GM21786 (cell line): Measurements from ENCODE around the gene CBX4.

Source experiments
- ATAC-seq: cut with Tn5 transposase; IDR thresholded peaks from one replicate; pipeline ENCODE4 v1.9.1; 2021; ENCODE audit not compliant: unreplicated experiment

The CBX4 gene

DNA sequence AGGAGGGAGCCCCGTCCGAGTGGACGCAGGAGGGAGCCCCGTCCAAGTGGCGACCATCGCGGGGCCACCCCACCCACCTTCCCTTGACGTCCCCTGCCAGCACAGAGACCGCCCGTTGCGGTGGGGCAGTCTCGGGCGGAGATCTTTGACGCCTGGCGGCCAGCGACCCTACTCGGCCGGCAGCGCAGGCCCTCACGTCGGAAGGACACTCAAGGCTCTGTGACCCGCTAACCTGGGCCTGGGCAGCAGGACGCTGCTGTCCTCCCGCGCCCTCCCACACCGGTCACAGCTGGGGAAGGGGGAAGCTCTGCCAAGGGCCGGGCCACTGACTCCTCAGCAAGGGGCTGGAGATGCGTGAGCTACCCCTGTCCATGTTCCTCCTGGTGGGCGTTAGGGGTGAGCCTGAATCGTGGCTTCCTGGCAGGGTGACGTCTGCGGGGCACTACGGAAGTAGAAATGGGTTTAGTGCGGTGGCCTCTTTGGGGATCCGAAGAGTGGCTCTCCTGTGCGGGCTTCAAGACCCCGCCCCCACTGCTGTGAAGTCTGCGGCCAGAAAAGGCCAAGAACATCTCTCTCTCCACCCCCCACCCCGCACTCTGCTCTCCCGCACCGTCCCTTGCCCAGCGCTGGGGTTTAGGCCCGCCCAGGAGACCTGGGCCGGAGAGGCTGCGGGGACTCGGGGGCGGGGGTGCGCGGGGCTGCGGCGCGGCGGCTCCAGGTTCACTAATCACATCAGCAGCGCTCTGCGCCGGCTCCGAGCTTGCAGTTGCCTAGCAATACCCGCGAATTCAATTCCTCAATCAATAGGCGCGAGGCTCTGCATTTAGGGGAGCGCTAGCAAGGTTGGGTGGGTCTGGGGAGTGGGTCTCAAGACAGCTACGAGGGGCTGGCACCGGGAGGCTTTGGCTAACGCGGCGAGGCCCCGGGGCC lies 48.2 kb downstream of the CBX4 start:
- ATAC-seq, result no peak

DNA sequence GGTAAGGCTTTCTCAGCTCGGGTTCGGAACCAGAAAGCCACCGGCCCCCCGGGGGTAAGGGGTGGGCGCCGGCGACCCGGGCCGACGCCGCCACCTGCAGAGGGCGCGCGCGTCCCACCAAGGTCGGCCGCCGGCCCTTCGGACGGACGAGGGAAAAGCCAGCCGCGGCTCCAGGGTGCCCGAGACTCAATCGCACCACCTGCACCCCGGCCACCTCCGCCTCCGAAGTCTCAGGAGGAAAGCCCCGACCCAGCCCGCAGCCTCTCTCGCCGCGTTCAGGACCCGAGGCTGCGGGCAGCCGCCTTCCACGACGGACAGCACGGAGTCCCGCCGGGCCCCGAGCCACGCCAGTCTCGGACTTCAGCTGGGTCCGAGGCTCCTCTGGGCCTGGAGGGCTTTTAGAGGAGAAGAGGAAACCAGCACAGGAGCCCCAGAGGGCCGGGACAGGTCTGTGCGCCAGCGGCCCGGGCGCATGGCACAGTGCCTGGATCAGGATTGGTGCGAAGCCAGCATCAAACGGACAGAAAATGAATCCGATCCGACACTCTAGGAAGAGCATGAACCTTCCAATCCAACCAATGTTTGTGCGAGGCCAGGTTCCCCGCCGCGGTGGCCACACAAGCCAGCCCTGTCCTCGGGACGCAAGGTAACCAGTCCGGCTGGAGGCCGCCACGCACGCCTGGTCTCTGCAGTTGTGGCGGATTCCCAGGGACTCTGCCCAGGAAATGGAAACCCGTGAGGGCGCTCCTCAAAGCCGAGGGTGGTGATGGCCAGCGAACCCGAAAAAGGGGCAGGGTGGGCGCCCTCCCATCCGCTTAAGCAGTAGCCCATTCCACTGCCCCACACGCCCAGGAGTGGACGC lies 49.1 kb downstream of the CBX4 start:
- no peak for ATAC-seq

DNA sequence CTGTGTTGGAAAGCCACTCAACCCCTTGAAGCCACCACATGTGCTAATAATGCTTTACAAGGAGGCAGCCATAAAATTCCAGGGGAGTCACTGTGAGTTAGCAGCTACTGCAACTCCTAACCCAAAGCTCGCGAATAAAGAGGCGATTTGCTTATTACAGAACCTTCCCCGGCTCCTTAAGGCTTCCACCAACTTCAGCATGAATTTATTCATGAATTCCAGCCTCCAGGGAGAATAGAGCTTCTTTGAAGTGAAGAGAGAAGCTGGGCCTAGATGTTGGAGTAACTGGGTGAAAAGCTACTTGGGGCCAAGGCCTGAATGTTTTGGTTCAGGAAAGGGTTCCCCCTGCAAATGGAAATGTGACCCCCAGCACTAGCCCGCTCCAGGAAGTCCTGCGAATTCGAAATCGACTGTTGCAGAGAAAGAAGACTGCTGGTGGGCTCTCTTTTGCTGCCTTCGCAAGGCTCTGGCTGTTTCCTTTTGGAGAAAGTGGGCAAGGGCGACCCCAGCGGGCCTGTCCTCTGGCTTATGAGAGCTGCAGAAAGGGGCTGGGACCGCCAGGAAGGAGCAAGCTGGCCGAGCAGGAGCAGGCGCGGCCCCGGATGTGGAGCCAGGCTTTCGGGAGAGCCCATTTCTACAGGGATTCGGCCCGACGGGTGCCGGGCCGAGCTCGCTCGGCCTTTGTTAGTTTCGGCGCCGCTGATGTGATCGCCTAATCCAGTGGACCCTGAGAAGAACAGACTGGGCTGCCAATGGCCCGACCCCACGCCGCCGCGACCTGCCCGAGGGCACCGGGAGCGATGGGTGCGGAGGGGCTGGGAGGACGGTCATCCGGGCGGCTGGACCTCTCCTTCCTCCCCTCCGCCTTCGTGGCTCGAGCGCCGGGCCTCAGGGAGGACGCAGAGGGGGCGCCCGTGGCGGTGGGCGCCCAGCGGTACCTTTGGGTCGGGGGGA lies 50.0 kb downstream of the CBX4 start:
- ATAC-seq, result no peak

DNA sequence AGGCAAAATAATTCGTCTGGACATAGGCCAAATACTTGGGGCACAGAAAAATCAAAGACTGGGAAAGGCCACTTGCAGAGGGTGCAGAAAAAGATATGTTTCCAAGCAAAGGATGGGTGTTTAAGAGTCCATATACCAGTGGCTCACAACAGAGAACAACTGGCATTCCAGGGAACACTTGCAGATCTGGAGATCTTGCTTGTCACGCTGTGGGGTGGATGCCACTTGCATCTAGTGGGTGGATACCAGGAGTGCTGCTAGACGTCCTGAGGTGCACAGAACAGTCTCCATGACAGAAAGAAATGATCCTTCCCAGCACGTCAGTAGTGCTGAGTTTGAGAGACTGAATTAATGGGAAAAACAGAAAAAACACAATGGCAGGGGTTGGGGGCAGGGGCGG lies 50.8 kb downstream of the CBX4 start:
- ATAC-seq, result no peak

DNA sequence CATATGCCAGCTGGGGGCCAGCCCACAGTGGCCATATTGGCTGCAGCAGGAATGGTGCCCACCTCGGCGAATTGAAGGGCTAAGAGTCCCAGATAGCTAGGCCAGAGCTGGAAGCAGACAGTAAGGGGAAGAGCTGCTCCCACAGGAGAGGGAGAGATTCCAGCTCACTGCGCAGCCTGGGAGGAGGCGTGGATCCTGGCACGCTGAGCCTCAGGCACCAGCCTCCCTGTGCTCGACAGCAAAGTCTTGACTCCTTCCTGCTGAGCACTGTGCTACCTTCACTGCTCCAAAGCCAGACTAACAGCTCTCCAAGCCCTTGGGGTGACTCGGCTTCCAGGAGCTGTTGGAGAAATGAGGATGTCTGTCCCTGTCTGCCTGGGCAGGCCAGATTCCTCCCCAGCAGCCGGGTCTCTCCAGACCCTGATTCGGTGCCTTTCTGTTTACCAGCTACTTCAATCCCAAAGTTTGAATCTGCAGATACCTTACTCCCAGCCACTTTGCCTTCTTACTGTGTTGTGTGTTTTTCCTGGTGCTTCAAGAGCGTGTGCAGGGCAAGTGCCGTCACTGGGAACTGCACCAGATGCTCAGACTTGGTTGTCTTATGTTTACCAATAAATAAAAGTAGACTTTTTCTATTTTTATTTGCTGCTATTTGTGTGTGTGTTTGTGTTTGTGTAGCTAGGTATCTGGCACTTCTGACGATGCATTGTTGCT lies 52.2 kb downstream of the CBX4 start:
- no peak for ATAC-seq

DNA sequence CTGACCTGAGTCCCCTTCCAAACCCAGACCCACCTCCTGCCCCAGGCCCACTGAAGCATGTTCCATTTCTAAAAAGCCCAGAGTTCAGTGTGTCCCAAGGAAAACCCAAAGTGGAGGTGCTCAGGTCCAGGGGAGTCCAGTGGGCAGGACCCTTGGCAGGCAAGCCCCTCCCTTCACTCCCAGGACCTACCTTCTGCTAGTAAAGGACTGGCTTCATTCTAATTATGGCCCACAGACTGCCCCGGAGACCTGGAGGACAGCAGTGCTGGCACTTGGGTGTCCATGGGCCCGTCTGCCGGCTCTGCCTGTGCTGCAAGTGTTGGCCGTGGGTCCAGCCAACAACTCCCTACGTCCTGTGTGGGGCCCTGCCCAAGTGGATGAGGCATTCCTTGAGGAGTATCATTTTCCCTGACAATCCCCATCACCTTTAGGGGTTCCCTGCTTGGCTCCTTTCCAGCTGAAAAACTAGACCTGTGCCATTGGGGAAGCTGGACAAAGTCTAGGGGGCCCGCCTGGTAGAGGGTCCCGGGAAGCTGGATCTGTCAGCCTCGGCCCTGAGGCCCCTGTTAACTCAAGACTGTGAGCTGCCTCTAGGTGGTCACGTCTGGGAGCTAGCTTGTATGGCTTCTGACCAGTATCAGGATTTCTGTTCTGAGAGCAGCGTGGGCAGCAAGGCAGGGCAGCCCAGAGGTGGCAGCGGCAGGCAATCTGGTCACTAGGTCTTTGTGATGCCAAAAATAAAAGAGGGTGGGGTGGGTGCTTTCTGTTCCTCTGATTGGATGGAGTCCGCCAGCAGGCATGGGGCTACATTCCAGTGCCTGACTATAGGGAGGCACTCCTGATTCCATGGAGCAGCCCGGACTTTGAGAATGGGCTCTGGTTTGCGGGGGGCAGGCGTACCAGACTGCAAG lies 53.1 kb downstream of the CBX4 start:
- no peak for ATAC-seq

DNA sequence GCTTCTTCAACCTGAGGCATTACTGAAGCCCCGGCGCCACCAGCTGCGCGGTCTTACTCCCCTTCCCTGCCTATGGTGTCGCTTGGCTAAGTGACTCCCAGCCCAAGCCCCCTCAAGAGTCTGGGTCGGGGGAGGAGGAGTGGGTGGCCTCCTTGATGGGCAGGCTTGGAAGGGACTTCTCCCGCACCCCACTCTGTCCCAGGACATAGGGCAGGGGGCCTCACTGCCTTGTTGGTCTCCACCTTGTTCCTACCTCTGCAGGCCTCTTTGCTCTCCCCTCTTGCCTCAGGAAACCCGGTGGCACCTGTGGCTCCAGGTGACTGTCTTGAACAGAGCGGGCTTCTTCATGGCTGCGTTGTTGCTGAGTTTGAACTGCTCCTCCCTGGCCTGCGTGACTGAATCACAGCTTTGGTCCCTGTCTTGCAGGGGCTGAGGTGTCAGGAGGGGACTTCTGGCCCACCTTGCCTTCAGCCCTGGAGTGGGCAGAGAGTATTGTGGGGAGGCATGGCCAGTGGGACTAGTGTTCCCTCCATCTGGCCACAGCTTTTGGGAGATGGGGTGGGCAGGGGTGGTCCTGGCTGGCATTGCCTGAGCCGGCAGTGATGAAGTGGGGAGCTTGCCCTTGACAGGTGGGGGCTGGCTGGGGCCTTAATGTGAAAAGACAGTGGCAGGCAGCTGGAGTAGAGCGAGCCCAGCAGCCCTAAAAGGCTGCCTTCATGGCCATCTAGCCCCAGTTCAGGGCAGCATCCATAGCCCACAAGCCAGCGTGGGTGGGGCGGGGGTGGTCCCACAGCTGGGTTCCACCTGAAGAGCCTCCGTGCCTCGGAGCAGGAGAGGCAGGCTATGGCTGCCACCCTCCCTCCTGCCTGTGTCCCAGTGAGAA lies 54.0 kb downstream of the CBX4 start:
- ATAC-seq, result no peak

DNA sequence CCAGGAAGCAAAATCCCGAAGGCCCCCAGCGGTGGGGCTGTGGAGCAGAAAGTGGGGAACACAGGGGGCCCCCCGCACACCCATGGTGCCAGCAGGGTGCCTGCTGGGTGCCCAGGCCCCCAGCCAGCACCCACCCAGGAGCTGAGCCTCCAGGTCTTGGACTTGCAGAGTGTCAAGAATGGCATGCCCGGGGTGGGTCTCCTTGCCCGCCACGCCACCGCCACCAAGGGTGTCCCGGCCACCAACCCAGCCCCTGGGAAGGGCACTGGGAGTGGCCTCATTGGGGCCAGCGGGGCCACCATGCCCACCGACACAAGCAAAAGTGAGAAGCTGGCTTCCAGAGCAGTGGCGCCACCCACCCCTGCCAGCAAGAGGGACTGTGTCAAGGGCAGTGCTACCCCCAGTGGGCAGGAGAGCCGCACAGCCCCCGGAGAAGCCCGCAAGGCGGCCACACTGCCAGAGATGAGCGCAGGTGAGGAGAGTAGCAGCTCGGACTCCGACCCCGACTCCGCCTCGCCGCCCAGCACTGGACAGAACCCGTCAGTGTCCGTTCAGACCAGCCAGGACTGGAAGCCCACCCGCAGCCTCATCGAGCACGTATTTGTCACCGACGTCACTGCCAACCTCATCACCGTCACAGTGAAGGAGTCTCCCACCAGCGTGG lies 54.8 kb downstream of the CBX4 start:
- no peak for ATAC-seq

DNA sequence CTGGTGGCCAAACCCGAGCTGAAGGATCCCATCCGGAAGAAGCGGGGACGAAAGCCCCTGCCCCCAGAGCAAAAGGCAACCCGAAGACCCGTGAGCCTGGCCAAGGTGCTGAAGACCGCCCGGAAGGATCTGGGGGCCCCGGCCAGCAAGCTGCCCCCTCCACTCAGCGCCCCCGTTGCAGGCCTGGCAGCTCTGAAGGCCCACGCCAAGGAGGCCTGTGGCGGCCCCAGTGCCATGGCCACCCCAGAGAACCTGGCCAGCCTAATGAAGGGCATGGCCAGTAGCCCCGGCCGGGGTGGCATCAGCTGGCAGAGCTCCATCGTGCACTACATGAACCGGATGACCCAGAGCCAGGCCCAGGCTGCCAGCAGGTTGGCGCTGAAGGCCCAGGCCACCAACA lies 55.3 kb downstream of the CBX4 start:
- ATAC-seq, result no peak
